ENCODE data around the gene PHLDA3. TPM values are rescaled to one million over a fixed set of nuclear protein-coding genes. Genes with fewer than 3 reads are reported as not detected.
A peak's percentile ranks its signal among the peaks of the same experiment; 100 is the strongest.

The PHLDA3 gene
- total and polyA plus RNA-seq, 2 of the 13 experiments (the other 11 are each of a cell fraction or from before 2014, with no cell fraction given): 16.7 to 33.6 TPM

GRCh38 chr1:201500670-201501120, 31.7 kb upstream of the PHLDA3 start:
- ChIA-PET POLR2A (interaction anchor here (0.7 to 1.4 kb wide), 2 partner anchors 18 to 32 kb away, joined by 3 read pairs; partner anchors contain the start of gene PHLDA3), CTCF (ENCODE audit: low intra/inter-chr PET ratio, low total read pairs) (interaction anchor here (1.6 kb wide), 1 partner anchor 12 kb away, joined by 3 read pairs; no protein-coding TSS in a partner anchor)
- in situ Hi-C loops (cut with HindIII; ENCODE audit: extremely low pct_ligation_motif_present, low pct_unique_long_range_greater_than_20kb): no loop called here
- no peaks in the 10 kb centered on the region for H3K9me3 ChIP-seq (ENCODE audit: low read length)
- no peaks in the 10 kb centered on the region for H3K27me3 ChIP-seq (ENCODE audit: control insufficient read depth in 1 of 2, insufficient read depth in 2 of 2, low read length in 2 of 2)
- no peaks in the 10 kb centered on the region for H3K36me3 ChIP-seq (replicated peaks in 1 of 2; ENCODE audit: control insufficient read depth in 1 of 2, insufficient read depth in 2 of 2, low read length in 2 of 2)
- peaks cover 87% of the 10 kb centered on the region for H3K4me1 ChIP-seq (ENCODE audit: insufficient read depth, low read length)
- no peak overlapping the region for H2AFZ ChIP-seq (ENCODE audit: low read length)
- BruUV-seq (replicated peaks): no TSS peak
- H3K79me2 ChIP-seq (ENCODE audit: insufficient read depth, low read length): no peaks in the 10 kb centered on the region
- ATAC-seq (no peak), DNase-seq (ENCODE audit: low spot score) (no peak), FAIRE-seq (peak; percentile 8)
- no peaks in the 10 kb centered on the region for H4K20me1 ChIP-seq (ENCODE audit: insufficient read depth, low read length)
- no peak overlapping the region for H3K27ac ChIP-seq (ENCODE audit: extremely low read length, insufficient read depth, low read length)
- H3K4me2 ChIP-seq (ENCODE audit: low read depth, low read length): peak overlapping the region; percentile 21
- H3K9ac ChIP-seq (ENCODE audit: insufficient read depth, low read depth, low read length): no peak overlapping the region
- intact Hi-C loops (cut with micrococcal nuclease; ENCODE audit: unreplicated experiment): no loop called here
- no peak overlapping the region for H3K4me3 ChIP-seq (replicated peaks in 1 of 3; ENCODE audit: insufficient read depth in 1 of 3, low read depth in 2 of 3, low read length in 3 of 3)
- 28% methylated on average over 4 of the region's 4 CpGs for WGBS (ENCODE audit: low lambda C conversion rate)
- TF ChIP-seq NR2F2 (IDR thresholded peaks at IDR 0.05; ENCODE audit: borderline replicate concordance, low read depth): peak; percentile 93
- TF ChIP-seq ZFY (CRISPR knock-in tag; IDR thresholded peaks at IDR 0.05): peak; percentile 36; the same call in 1 of the 2 replicates
- no peak for TF ChIP-seq ATRX (CRISPR knock-in tag; IDR thresholded peaks at IDR 0.05; ENCODE audit: borderline replicate concordance)
- no peak for TF ChIP-seq ZNF430 (CRISPR knock-in tag; IDR thresholded peaks at IDR 0.05)
- TF ChIP-seq HHEX (CRISPR knock-in tag; IDR thresholded peaks at IDR 0.05): peak; percentile 29; the same call in 1 of the 2 replicates
- TF ChIP-seq FOXA3 (CRISPR knock-in tag; IDR thresholded peaks at IDR 0.05): peak; percentile 56
- TF ChIP-seq ZNF691 (CRISPR knock-in tag; IDR thresholded peaks at IDR 0.05; ENCODE audit: borderline replicate concordance, low read depth): no peak
- TF ChIP-seq HMG20B (CRISPR knock-in tag; conservative IDR thresholded peaks at IDR 0.05): peak; percentile 58; the same call in 1 of the 2 replicates
- TF ChIP-seq, protein P1, sequence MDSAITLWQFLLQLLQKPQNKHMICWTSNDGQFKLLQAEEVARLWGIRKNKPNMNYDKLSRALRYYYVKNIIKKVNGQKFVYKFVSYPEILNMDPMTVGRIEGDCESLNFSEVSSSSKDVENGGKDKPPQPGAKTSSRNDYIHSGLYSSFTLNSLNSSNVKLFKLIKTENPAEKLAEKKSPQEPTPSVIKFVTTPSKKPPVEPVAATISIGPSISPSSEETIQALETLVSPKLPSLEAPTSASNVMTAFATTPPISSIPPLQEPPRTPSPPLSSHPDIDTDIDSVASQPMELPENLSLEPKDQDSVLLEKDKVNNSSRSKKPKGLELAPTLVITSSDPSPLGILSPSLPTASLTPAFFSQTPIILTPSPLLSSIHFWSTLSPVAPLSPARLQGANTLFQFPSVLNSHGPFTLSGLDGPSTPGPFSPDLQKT (CRISPR knock-in tag; IDR thresholded peaks at IDR 0.05; ENCODE audit: borderline replicate concordance): no peak
- peak; percentile 90 for TF ChIP-seq ONECUT2 (CRISPR knock-in tag; IDR thresholded peaks at IDR 0.05)
- TF ChIP-seq, protein P2, sequence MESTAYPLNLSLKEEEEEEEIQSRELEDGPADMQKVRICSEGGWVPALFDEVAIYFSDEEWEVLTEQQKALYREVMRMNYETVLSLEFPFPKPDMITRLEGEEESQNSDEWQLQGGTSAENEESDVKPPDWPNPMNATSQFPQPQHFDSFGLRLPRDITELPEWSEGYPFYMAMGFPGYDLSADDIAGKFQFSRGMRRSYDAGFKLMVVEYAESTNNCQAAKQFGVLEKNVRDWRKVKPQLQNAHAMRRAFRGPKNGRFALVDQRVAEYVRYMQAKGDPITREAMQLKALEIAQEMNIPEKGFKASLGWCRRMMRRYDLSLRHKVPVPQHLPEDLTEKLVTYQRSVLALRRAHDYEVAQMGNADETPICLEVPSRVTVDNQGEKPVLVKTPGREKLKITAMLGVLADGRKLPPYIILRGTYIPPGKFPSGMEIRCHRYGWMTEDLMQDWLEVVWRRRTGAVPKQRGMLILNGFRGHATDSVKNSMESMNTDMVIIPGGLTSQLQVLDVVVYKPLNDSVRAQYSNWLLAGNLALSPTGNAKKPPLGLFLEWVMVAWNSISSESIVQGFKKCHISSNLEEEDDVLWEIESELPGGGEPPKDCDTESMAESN (CRISPR knock-in tag; conservative IDR thresholded peaks at IDR 0.05): no peak
- TF ChIP-seq HDAC2 (CRISPR knock-in tag; IDR thresholded peaks at IDR 0.05): peak; percentile 70; the same call in 1 of the 2 replicates
- peak; percentile 65 for TF ChIP-seq HDAC1 (CRISPR knock-in tag; IDR thresholded peaks at IDR 0.05)
- no peak for TF ChIP-seq MTA1 (CRISPR knock-in tag; IDR thresholded peaks at IDR 0.05; ENCODE audit: borderline replicate concordance)
- TF ChIP-seq NKX3-1 (CRISPR knock-in tag; IDR thresholded peaks at IDR 0.05): no peak
- TF ChIP-seq ZNF652 (CRISPR knock-in tag; IDR thresholded peaks at IDR 0.05; ENCODE audit: borderline replicate concordance, low read depth): peak; percentile 94
- no peak for TF ChIP-seq EEA1 (CRISPR knock-in tag; IDR thresholded peaks at IDR 0.05; ENCODE audit: borderline replicate concordance)
- peak; percentile 81 for TF ChIP-seq ZNF629 (CRISPR knock-in tag; conservative IDR thresholded peaks at IDR 0.05)
- TF ChIP-seq, protein P3, sequence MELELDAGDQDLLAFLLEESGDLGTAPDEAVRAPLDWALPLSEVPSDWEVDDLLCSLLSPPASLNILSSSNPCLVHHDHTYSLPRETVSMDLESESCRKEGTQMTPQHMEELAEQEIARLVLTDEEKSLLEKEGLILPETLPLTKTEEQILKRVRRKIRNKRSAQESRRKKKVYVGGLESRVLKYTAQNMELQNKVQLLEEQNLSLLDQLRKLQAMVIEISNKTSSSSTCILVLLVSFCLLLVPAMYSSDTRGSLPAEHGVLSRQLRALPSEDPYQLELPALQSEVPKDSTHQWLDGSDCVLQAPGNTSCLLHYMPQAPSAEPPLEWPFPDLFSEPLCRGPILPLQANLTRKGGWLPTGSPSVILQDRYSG (CRISPR knock-in tag; IDR thresholded peaks at IDR 0.05): no peak
- peak; percentile 84 for TF ChIP-seq NR2C2 (CRISPR knock-in tag; IDR thresholded peaks at IDR 0.05; ENCODE audit: borderline replicate concordance)
- TF ChIP-seq GFI1 (CRISPR knock-in tag; IDR thresholded peaks at IDR 0.05; ENCODE audit: borderline replicate concordance): peak; percentile 98
